ENCODE measurements around the gene ZNF334. TPM values are rescaled to one million over a fixed set of nuclear protein-coding genes. Genes with fewer than 3 reads are reported as not detected.
A peak's percentile ranks its signal among the peaks of the same experiment; 100 is the strongest.

ZNF334 gene
- total and polyA plus RNA-seq, 12 donors = 0.64 to 3.0 (median 1.6) TPM

- intact Hi-C loops (cut with DNase I) = loop anchor here in 6 of 10 donors (2.0 to 10.0 kb wide), 3 partner anchors 115 to 122 kb away; no protein-coding TSS in a partner anchor
- peaks cover 0 to 20% (median 14%) of the 10 kb centered on the region in 9 donors for H3K4me1 ChIP-seq
- no peaks in the 10 kb centered on the region for H3K9me3 ChIP-seq
- ATAC-seq = no peak
- no peak for DNase-seq
- H3K27ac ChIP-seq = no peak overlapping the region
- no peaks in the 10 kb centered on the region for H3K36me3 ChIP-seq
- WGBS, 2 donors = 71 to 81% methylated on average over 7 of the region's 7 CpGs
- TF ChIP-seq, protein P1, sequence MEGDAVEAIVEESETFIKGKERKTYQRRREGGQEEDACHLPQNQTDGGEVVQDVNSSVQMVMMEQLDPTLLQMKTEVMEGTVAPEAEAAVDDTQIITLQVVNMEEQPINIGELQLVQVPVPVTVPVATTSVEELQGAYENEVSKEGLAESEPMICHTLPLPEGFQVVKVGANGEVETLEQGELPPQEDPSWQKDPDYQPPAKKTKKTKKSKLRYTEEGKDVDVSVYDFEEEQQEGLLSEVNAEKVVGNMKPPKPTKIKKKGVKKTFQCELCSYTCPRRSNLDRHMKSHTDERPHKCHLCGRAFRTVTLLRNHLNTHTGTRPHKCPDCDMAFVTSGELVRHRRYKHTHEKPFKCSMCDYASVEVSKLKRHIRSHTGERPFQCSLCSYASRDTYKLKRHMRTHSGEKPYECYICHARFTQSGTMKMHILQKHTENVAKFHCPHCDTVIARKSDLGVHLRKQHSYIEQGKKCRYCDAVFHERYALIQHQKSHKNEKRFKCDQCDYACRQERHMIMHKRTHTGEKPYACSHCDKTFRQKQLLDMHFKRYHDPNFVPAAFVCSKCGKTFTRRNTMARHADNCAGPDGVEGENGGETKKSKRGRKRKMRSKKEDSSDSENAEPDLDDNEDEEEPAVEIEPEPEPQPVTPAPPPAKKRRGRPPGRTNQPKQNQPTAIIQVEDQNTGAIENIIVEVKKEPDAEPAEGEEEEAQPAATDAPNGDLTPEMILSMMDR (IDR thresholded peaks at IDR 0.05) = peak in 6 of 9 donors; percentile 25 to 35 (median 26)
- no peak overlapping the region for H3K4me3 ChIP-seq
- no peaks in the 10 kb centered on the region for H3K27me3 ChIP-seq
Measured at GRCh38 chr20:46559685-46560440, 46.5 kb upstream of the ZNF334 start.

GRCh38 chr20:46559001-46559400 is 45.6 kb upstream of the ZNF334 start:
- no peak overlapping the region for H3K4me3 ChIP-seq
- no peaks in the 10 kb centered on the region for H3K27me3 ChIP-seq
- TF ChIP-seq, protein P1 (IDR thresholded peaks at IDR 0.05) = no peak
- no peaks in the 10 kb centered on the region for H3K9me3 ChIP-seq
- peaks cover 0 to 20% (median 14%) of the 10 kb centered on the region in 9 donors for H3K4me1 ChIP-seq
- DNase-seq (no peak), ATAC-seq (no peak)
- peak overlapping the region in 1 of 10 donors; percentile 8 for H3K27ac ChIP-seq
- H3K36me3 ChIP-seq = no peaks in the 10 kb centered on the region
- intact Hi-C loops (cut with DNase I) = loop anchor here in 1 of 10 donors (5.0 kb wide), 1 partner anchor 123 kb away; no protein-coding TSS in a partner anchor
- 87 to 97% methylated on average over 3 of the region's 3 CpGs for WGBS, 2 donors

DNA sequence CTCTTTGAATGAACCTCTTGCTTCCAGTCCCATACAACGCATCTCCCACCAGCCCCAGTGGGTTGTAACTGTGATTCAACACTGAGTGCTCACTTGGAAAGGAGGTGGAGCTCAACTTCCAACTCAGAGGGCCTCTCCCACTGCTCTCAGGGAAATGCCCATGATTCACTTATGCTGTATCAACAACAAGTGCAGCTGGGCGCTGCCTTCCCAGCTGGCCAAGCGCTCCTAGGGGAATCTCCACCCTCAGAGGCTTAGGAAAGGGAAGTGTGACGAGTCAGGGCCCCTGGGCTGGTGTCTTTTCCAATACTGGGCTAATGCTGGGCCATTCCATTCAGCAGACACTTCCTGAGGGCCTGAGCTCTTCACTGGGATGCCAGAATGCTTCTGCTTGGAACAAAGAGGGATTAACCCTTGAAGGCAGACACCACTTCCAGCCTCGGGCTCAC is 45.2 kb upstream of the ZNF334 start:
- Histone ChIP-seq H3K27ac (peak overlapping the region in 1 of 10 donors; percentile 8), H3K4me1 (peaks cover 0 to 20% (median 14%) of the 10 kb centered on the region in 9 donors), H3K4me3 (no peak overlapping the region), H3K9me3 (no peaks in the 10 kb centered on the region), H3K36me3 (no peaks in the 10 kb centered on the region), H3K27me3 (no peaks in the 10 kb centered on the region)
- ATAC-seq (peak in 4 of 8 donors; percentile 27 to 76 (median 44)), DNase-seq (no peak)
- intact Hi-C loops (cut with DNase I) = loop anchor here in 1 of 10 donors (5.0 kb wide), 1 partner anchor 124 kb away; no protein-coding TSS in a partner anchor
- TF ChIP-seq, protein P1 (IDR thresholded peaks at IDR 0.05) = no peak
- 51 to 61% methylated on average over 5 of the region's 5 CpGs for WGBS, 2 donors

DNA sequence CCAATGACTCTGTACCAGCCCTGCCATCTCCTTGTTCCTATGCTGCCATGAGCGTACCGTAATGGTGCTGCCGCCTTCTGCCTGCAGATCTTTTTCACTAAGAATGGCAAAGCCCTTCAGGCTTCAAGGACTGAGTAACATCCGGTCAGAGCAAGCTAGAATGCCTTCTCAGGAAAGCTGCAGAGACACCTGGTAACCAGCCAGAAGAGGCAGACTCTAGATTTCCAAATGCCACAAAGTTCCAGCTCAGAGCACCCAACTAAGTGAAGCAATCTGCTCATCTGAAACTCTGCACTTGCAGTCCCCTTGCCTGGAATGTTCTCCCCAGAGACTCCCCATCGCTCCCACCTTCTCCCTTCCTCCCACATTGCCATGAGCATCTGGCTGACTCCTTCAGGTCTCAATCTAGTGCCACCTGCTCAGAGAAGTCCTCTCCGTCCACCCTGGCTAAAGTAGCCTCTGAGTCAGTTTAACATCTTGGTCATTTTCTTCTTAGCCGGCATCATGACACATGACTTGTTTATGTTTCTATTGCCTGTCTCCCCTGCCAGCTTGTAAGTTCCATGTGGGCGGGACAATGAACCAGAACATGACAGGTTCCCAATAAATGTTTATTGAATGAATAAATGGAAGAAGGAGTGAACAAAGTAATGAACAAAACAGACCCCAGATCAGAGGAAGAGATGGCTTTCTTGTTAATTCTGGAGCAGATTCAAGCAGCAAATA is 44.0 kb upstream of the ZNF334 start:
- H3K4me1 ChIP-seq = peaks cover 0 to 23% (median 6%) of the 10 kb centered on the region in 9 donors
- ATAC-seq (peak in 1 of 8 donors; percentile 9), DNase-seq (no peak)
- no peak overlapping the region for H3K4me3 ChIP-seq
- no peaks in the 10 kb centered on the region for H3K9me3 ChIP-seq
- TF ChIP-seq, protein P1 (IDR thresholded peaks at IDR 0.05) = no peak
- no peaks in the 10 kb centered on the region for H3K27me3 ChIP-seq
- intact Hi-C loops (cut with DNase I) = loop anchor here in 1 of 10 donors (5.0 kb wide), 1 partner anchor 125 kb away; no protein-coding TSS in a partner anchor
- H3K36me3 ChIP-seq = no peaks in the 10 kb centered on the region
- no peak overlapping the region for H3K27ac ChIP-seq
- 76 to 81% methylated on average over 8 of the region's 8 CpGs for WGBS, 2 donors
